Naive thymus-derived CD8-positive, alpha-beta T cell (primary cell): Measurements from ENCODE around the gene RPL39. TPM values are rescaled to one million over a fixed set of nuclear protein-coding genes. Genes with fewer than 3 reads are reported as not detected.
"Not testable (repeated sequence)": the region's sequence is repeated elsewhere in the genome, so short reads cannot be mapped to it uniquely, and the experiment has no call there.

ENCODE experiments used
- ATAC-seq, 2 donors: fragments of 150-1000 bp; cut with Tn5 transposase in 1 of 2; sonication (Bioruptor Pico), chemical (Tn5 transposase) in 1 of 2; 1 replicate in 1 of 2; 2 replicates in 1 of 2; pipeline ENCODE4 v1.10.0; 2021; ENCODE audit warnings: mild to moderate bottlenecking in 2 of 2, moderate library complexity in 2 of 2
- POLR2A ChIA-PET: fragments of 350-600 bp; sonication (Branson Sonifier 250); formaldehyde crosslinking; loops from one replicate; lab custom pipeline; 2021; ENCODE audit warnings: antibody characterized with exemption; lab: Charles Lee
- DNase-seq, 10 donors: peaks; one replicate each; pipeline versions ENCODE4 v3.0.0 to v3.0.0-alpha.2; 2020 to 2022
- H3K27ac Mint-ChIP-seq, 10 donors: one replicate each; pipeline ENCODE4 v1.8.0; 2020 to 2022; ENCODE audit warnings: mild to moderate bottlenecking in 10 of 10, mixed read lengths in 10 of 10, moderate library complexity in 4 of 10, inconsistent platforms in 1 of 10
- H3K27me3 Mint-ChIP-seq, 5 donors: one replicate each; pipeline ENCODE4 v1.8.0; 2021 to 2022; ENCODE audit warnings: mixed read lengths in 5 of 5
- H3K36me3 Mint-ChIP-seq, 3 donors: one replicate each; pipeline ENCODE4 v1.8.0; 2020 to 2022; ENCODE audit warnings: mixed read lengths in 3 of 3, mild to moderate bottlenecking in 2 of 3, inconsistent platforms in 1 of 3
- H3K4me1 Mint-ChIP-seq, 4 donors: one replicate each; pipeline ENCODE4 v1.8.0; 2021 to 2022; ENCODE audit warnings: mixed read lengths in 4 of 4
- H3K4me3 Mint-ChIP-seq, 10 donors: one replicate each; pipeline ENCODE4 v1.8.0; 2020 to 2022; ENCODE audit warnings: mild to moderate bottlenecking in 10 of 10, mixed read lengths in 10 of 10, moderate library complexity in 6 of 10, inconsistent platforms in 1 of 10
- H3K9me3 Mint-ChIP-seq, 9 donors: one replicate each; pipeline ENCODE4 v1.8.0; 2020 to 2022; ENCODE audit warnings: mixed read lengths in 9 of 9, mild to moderate bottlenecking in 3 of 9, inconsistent platforms in 1 of 9, moderate library complexity in 1 of 9
- polyA plus RNA-seq, 3 donors: library from polyadenylated mRNA; unstranded; fragments of 300-500 nt; fragmentation: Illumina TruSeq; gene quantifications; one replicate each; pipeline ENCODE4 v1.2.3, GENCODE V29; 2021
- total RNA-seq, 8 experiments: library from RNA in 2 of 8; stranded (reverse) in 2 of 8; gene quantifications; one replicate each; pipeline ENCODE4 v1.2.3 and lab custom pipeline; 2021 to 2026

RPL39 gene
- total and polyA plus RNA-seq, 5 experiments from 2014 or later, result 3,863 to 5,898 (median 4,465) TPM

- Mint-ChIP-seq H3K4me3 (peak overlapping the region in 9 of 10 donors; percentile 25 to 83 (median 48)), H3K4me1 (peaks cover 17 to 49% (median 40%) of the 10 kb centered on the region in 4 donors), H3K36me3 (no peaks in the 10 kb centered on the region), H3K27ac (peak overlapping the region in 5 of 10 donors; percentile 19 to 75 (median 40)), H3K9me3 (peaks cover 0 to 2% (median 0%) of the 10 kb centered on the region in 9 donors), H3K27me3 (no peaks in the 10 kb centered on the region)
- ATAC-seq (no peak), DNase-seq (no peak)
- POLR2A ChIA-PET, result interaction anchor here (0.6 to 6.9 kb wide), 6 partner anchors 15 to 111 kb away, joined by 3 to 43 read pairs (median 6); partner anchors contain the start of genes NDUFA1, RNF113A, RPL39 and SEPTIN6
Observed at GRCh38 chrX:119760026-119760877, 31.2 kb downstream of the RPL39 start.

DNA sequence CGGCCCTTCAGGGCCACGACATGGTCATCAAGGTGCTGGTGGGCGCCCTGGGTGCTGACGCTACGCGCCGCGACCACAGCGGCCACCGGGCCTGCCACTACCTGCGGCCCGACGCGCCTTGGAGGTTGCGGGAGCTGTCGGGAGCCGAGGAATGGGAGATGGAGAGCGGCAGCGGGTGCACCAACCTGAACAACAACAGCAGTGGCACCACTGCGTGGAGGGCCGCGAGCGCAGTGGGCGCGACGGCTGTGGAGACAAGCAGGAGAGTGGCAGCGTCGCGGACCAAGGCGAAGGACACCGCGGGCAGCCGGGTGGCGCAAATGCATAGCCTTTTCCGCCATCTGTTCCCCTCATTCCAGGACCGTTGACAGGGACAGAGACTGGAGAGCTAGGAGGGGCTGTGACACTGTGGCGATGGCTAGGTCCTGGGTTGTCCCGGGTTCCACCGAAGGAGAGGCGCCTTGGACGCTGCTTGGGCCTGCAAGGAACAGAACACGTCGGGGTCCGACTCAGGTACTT, 32.1 kb downstream of the RPL39 start:
- Mint-ChIP-seq H3K27me3 (no peaks in the 10 kb centered on the region), H3K36me3 (no peaks in the 10 kb centered on the region), H3K27ac (peak overlapping the region in 4 of 10 donors; percentile 19 to 51 (median 38)), H3K9me3 (peaks cover 0 to 2% (median 0%) of the 10 kb centered on the region in 9 donors), H3K4me1 (peaks cover 17 to 58% (median 47%) of the 10 kb centered on the region in 4 donors), H3K4me3 (peak overlapping the region in 9 of 10 donors; percentile 36 to 83 (median 59))
- DNase-seq (no peak), ATAC-seq (no peak)
- POLR2A ChIA-PET, result interaction anchor here (0.8 to 6.9 kb wide), 11 partner anchors 13 to 154 kb away, joined by 3 to 43 read pairs (median 5); partner anchors contain the start of genes NDUFA1, RNF113A, RPL39 and SEPTIN6

DNA sequence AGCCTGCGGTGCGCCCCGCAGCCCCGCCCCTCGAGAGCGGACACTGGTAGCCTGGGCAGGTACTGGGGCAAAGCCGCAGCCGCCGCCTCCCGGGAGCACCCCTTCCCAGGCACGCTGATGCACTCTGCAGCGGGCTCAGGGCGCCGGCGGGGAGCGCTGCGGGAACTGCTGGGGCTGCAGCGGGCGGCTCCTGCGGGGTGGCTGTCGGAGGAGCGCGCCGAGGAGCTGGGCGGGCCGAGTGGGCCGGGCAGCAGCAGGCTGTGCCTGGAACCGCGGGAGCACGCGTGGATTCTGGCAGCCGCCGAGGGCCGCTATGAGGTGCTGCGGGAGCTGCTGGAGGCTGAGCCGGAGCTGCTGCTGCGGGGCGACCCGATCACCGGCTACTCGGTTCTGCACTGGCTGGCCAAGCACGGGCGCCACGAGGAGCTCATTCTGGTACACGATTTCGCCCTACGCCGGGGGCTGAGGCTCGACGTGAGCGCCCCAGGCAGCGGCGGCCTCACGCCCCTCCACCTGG, 32.6 kb downstream of the RPL39 start:
- ATAC-seq (peak; percentile 54 to 57), DNase-seq (peak in 9 of 10 donors; percentile 10 to 64 (median 31))
- Mint-ChIP-seq H3K36me3 (no peaks in the 10 kb centered on the region), H3K4me1 (peaks cover 19 to 60% (median 52%) of the 10 kb centered on the region in 4 donors), H3K27me3 (no peaks in the 10 kb centered on the region), H3K9me3 (peaks cover 0 to 2% (median 0%) of the 10 kb centered on the region in 9 donors), H3K27ac (peak overlapping the region in 2 of 10 donors; percentile 40 to 43), H3K4me3 (peak overlapping the region in 8 of 10 donors; percentile 7 to 83 (median 63))
- POLR2A ChIA-PET, result interaction anchor here (0.5 to 6.9 kb wide), 16 partner anchors 11 to 291 kb away, joined by 3 to 43 read pairs (median 4); partner anchors contain the start of genes NDUFA1, RNF113A, RPL39 and SEPTIN6

GRCh38 chrX:119757979-119758730, 33.3 kb downstream of the RPL39 start, which contains the start of gene SOWAHD:
Gene SOWAHD, plus strand, starts transcription at chrX:119758588. Its CDS starts 80 bp downstream, at chrX:119758668.
- peak; percentile 28 to 45 for ATAC-seq
- Mint-ChIP-seq H3K4me3 (peak within 1 kb of the TSS; percentile 62 to 90 (median 80)), H3K36me3 (no peaks in the 10 kb centered on the region), H3K9me3 (peaks cover 0 to 2% (median 0%) of the 10 kb centered on the region in 9 donors), H3K27me3 (no peaks in the 10 kb centered on the region), H3K4me1 (peaks cover 20 to 58% (median 52%) of the 10 kb centered on the region in 4 donors), H3K27ac (peak within 1 kb of the TSS; percentile 95 to 98 (median 96))
- POLR2A ChIA-PET, result interaction anchor here (0.5 to 6.9 kb wide), 15 partner anchors 10 to 290 kb away, joined by 3 to 43 read pairs (median 4); partner anchors contain the start of genes NDUFA1, RNF113A, RPL39 and SEPTIN6
- peak in 7 of 10 donors; percentile 22 to 47 (median 32) for DNase-seq

GRCh38 chrX:119757646-119757978, 33.8 kb downstream of the RPL39 start:
- peaks cover 0 to 2% (median 0%) of the 10 kb centered on the region in 9 donors for H3K9me3 Mint-ChIP-seq
- H3K27ac Mint-ChIP-seq, result peak overlapping the region; percentile 95 to 98 (median 96)
- ATAC-seq, result no peak
- POLR2A ChIA-PET, result interaction anchor here (1.1 to 6.9 kb wide), 7 partner anchors 12 to 290 kb away, joined by 3 to 43 read pairs (median 9); partner anchors contain the start of genes NDUFA1, RNF113A, RPL39 and SEPTIN6
- DNase-seq, result no peak
- H3K36me3 Mint-ChIP-seq, result no peaks in the 10 kb centered on the region
- peaks cover 20 to 57% (median 50%) of the 10 kb centered on the region in 4 donors for H3K4me1 Mint-ChIP-seq
- no peaks in the 10 kb centered on the region for H3K27me3 Mint-ChIP-seq
- H3K4me3 Mint-ChIP-seq, result peak overlapping the region; percentile 62 to 90 (median 80)

DNA sequence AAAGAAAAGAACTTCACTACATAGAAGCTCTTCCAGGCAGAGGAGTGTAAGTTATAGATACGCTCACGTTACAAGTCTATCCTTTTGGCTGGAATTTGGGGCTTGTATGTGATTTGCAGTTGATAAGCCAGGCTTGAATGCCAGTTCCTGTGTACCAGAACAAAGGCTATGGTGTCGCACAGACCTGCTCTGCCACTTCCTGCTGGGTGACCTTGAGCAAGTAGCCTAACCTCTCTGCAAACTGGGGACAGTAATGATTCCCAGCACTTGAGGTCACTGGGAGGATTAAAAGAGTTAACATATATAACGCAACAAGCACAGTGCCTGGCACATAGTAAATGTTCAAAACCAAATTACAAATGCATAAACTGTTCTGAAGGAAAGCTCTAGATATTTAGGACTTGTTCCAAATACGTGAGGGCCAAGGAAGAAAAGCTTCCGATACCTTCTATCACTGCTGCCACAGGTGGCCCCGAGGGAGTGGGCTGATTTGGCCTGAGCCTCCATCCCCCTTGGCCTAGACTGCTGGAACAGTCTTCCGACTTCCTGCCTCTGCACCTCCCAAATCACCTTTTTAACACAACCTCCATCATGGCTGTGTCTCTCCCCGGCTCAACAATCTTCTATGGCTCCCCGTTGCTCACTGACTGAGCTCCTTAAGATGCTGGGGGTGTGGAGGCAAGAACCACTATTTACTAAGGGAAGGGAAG, 34.3 kb downstream of the RPL39 start:
- no peaks in the 10 kb centered on the region for H3K27me3 Mint-ChIP-seq
- DNase-seq (peak in 1 of 10 donors; percentile 5), ATAC-seq (no peak)
- peaks cover 20 to 56% (median 50%) of the 10 kb centered on the region in 4 donors for H3K4me1 Mint-ChIP-seq
- H3K36me3 Mint-ChIP-seq, result no peaks in the 10 kb centered on the region
- POLR2A ChIA-PET, result interaction anchor here (0.5 to 6.9 kb wide), 9 partner anchors 7 to 257 kb away, joined by 3 to 43 read pairs (median 4); partner anchors contain the start of genes RPL39 and SEPTIN6
- peaks cover 0 to 2% (median 0%) of the 10 kb centered on the region in 9 donors for H3K9me3 Mint-ChIP-seq
- peak overlapping the region; percentile 95 to 98 (median 96) for H3K27ac Mint-ChIP-seq
- H3K4me3 Mint-ChIP-seq, result peak overlapping the region; percentile 62 to 90 (median 80)

- H3K27me3 Mint-ChIP-seq, result no peaks in the 10 kb centered on the region
- DNase-seq, result peak in 9 of 10 donors; percentile 20 to 81 (median 48)
- ATAC-seq, result peak; percentile 57 to 71
- POLR2A ChIA-PET, result interaction anchor here (0.5 to 6.9 kb wide), 11 partner anchors 8 to 256 kb away, joined by 3 to 43 read pairs (median 3); partner anchors contain the start of genes RPL39 and SEPTIN6
- H3K9me3 Mint-ChIP-seq, result peaks cover 0 to 3% (median 0%) of the 10 kb centered on the region in 9 donors
- peaks cover 21 to 56% (median 50%) of the 10 kb centered on the region in 4 donors for H3K4me1 Mint-ChIP-seq
- peak overlapping the region; percentile 62 to 90 (median 80) for H3K4me3 Mint-ChIP-seq
- no peaks in the 10 kb centered on the region for H3K36me3 Mint-ChIP-seq
- peak overlapping the region; percentile 95 to 98 (median 96) for H3K27ac Mint-ChIP-seq
Observed at GRCh38 chrX:119755981-119756533, 35.4 kb downstream of the RPL39 start.

GRCh38 chrX:119753639-119754257, 37.7 kb downstream of the RPL39 start:
- H3K27ac Mint-ChIP-seq, result peak overlapping the region; percentile 64 to 98 (median 96)
- peak overlapping the region in 9 of 10 donors; percentile 39 to 84 (median 63) for H3K4me3 Mint-ChIP-seq
- H3K27me3 Mint-ChIP-seq, result no peaks in the 10 kb centered on the region
- H3K36me3 Mint-ChIP-seq, result no peaks in the 10 kb centered on the region
- POLR2A ChIA-PET, result interaction anchor here (0.7 to 2.1 kb wide), 7 partner anchors 22 to 72 kb away, joined by 3 to 7 read pairs (median 3); partner anchors contain the start of genes RPL39 and SEPTIN6
- peaks cover 23 to 59% (median 49%) of the 10 kb centered on the region in 4 donors for H3K4me1 Mint-ChIP-seq
- H3K9me3 Mint-ChIP-seq, result peaks cover 0 to 3% (median 0%) of the 10 kb centered on the region in 9 donors
- DNase-seq (peak in 9 of 10 donors; percentile 32 to 87 (median 69)), ATAC-seq (peak; percentile 34 to 56)

- ATAC-seq (no peak), DNase-seq (no peak)
- H3K4me1 Mint-ChIP-seq, result peaks cover 23 to 59% (median 49%) of the 10 kb centered on the region in 4 donors
- no peaks in the 10 kb centered on the region for H3K27me3 Mint-ChIP-seq
- peaks cover 0 to 3% (median 0%) of the 10 kb centered on the region in 9 donors for H3K9me3 Mint-ChIP-seq
- no peak overlapping the region for H3K4me3 Mint-ChIP-seq
- H3K36me3 Mint-ChIP-seq, result no peaks in the 10 kb centered on the region
- POLR2A ChIA-PET, result interaction anchor here (0.6 to 1.5 kb wide), 5 partner anchors 23 to 60 kb away, joined by 3 to 7 read pairs (median 3); partner anchors contain the start of genes RPL39 and SEPTIN6
- H3K27ac Mint-ChIP-seq, result peak overlapping the region; percentile 64 to 98 (median 96)
Observed at GRCh38 chrX:119753001-119753400, 38.4 kb downstream of the RPL39 start.

DNA sequence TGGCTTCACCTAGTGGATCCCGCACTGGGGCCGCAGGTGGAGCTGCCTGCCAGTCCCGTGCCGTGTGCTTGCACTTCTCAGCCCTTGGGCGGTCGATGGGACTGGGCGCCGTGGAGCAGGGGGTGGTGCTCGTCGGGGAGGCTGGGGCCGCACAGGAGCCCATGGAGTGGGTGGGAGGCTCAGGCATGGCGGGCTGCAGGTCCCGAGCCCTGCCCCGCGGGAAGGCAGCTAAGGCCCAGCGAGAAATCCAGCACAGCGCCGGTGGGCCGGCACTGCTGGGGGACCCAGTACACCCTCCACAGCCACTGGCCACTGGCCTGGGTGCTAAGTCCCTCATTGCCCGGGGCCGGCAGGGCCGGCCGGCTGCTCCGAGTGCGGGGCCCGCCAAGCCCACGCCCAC, 40.7 kb downstream of the RPL39 start:
- Mint-ChIP-seq H3K27ac (peak overlapping the region in 1 of 10 donors; percentile 87), H3K4me1 (peaks cover 7 to 38% (median 27%) of the 10 kb centered on the region in 4 donors)
- not testable (repeated sequence) for H3K36me3 Mint-ChIP-seq, H3K4me3 Mint-ChIP-seq, ATAC-seq, H3K27me3 Mint-ChIP-seq, DNase-seq, H3K9me3 Mint-ChIP-seq
- POLR2A ChIA-PET, result interaction anchor here (1.7 kb wide), 1 partner anchor 40 kb away, joined by 5 read pairs; the partner anchor contains the start of gene RPL39
